ENCODE measurements around the gene OMG.
A peak's percentile ranks its signal among the peaks of the same experiment; 100 is the strongest.
"Not testable (repeated sequence)": the region's sequence is repeated elsewhere in the genome, so short reads cannot be mapped to it uniquely, and the experiment has no call there.

OMG gene, protein sequence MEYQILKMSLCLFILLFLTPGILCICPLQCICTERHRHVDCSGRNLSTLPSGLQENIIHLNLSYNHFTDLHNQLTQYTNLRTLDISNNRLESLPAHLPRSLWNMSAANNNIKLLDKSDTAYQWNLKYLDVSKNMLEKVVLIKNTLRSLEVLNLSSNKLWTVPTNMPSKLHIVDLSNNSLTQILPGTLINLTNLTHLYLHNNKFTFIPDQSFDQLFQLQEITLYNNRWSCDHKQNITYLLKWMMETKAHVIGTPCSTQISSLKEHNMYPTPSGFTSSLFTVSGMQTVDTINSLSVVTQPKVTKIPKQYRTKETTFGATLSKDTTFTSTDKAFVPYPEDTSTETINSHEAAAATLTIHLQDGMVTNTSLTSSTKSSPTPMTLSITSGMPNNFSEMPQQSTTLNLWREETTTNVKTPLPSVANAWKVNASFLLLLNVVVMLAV

GRCh38 chr17:31297090-31297489 is at the start of gene OMG:
Gene OMG (minus strand): TSS chr17:31297239. CDS start chr17:31296331, 908 bp downstream.
- DNase-seq (ENCODE audit: low read depth, low spot score): no peak

GRCh38 chr17:31345191-31345747 is 48.2 kb upstream of the OMG start:
- not testable (repeated sequence) for DNase-seq (ENCODE audit: low read depth, low spot score)

DNA sequence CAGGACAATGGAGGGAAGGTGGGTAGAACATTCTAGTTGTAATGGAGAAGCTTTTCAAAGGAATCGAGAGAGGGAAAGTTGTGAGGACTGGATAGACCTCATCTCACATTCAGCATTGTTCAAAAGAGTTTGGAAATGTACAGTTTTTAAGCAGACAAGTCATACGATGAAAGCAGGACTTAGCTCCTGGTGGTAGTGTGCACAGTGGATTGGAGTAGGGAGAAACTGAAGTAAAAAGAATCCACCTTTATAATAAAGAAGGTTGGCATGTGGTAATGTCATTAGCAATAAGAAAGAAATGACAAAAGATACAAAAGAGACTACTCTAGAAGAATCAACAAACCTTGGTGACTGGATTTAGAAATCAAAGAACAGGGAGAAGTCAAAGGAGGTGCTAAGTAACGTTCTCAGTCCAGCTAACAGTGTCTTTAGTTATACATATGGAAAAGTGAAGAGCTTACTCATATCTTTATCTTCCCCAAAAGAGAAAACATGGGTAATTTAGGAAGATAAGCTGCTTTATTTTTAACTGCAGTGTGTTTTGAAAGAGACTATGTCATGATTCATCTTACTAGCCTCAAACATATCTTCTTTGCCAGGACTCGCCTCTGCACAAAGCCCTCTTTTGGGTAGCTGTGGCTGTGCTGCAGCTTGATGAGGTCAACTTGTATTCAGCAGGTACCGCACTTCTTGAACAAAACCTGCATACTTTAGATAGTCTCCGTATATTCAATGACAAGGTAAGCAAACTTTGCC is 43.0 kb upstream of the OMG start:
- no peak for DNase-seq (ENCODE audit: low read depth, low spot score)

DNA sequence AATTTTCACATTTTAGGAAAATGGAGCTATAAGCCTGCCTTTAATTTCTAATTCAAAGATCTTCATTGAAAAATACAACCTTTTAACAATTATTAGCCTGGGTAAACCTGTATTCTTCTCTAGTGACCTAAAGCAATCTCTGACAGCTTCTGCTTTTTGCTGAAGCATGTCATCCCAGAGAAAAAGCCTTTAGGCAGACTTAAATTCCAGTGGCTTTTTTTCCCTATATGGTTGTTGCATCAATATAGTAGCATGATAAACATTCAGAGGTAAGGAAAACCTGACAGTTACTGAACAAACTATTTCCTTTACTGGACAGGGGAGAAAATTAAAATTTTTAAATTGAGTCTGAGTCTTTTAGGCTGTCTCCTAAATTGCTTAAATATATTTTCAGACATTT is 32.2 kb upstream of the OMG start:
- DNase-seq (ENCODE audit: low read depth, low spot score): no peak

- DNase-seq (ENCODE audit: low read depth, low spot score): no peak
Measured at GRCh38 chr17:31328160-31328535, 31.1 kb upstream of the OMG start.

DNA sequence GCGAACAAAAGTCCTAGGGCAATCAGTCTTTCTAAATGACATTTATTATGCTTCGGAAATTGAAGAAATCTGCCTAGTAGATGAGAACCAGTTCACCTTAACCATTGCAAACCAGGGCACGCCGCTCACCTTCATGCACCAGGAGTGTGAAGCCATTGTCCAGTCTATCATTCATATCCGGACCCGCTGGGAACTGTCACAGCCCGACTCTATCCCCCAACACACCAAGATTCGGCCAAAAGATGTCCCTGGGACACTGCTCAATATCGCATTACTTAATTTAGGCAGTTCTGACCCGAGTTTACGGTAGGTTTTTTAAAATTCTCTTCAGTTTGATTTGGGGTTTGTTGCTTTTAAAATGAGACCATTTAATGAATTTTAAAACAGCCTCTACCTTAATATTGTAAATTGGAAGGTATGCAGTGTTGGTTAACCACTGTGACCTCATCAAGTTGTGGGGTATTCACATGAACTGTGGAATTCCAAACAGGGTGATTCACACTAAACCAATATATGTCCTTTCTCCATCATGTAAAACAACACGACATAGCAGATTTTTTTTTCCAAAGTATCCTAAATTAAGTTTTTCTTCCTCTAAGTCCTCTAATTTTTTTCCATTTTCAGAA is 30.6 kb upstream of the OMG start:
- no peak for DNase-seq (ENCODE audit: low read depth, low spot score)

DNA sequence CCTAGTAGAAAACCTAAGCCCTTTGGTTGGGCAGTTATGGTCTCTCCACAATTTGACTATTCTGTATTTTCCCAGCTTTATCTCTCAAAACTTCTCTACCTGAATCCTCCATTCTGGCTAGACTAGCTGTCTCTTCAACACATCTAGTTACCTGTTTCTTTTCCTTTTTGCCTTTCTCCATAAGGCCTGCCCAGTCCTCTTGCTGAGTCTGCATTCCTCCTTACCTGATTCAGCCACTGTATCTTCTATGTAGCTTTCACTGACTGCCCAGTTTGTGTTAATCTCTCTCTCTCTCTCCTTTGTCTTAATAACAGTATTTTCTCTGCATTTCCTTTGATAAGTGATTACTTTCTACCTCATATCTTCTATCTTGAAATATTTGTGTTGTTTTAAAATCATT is 26.5 kb upstream of the OMG start:
- DNase-seq (ENCODE audit: low read depth, low spot score): no peak

DNA sequence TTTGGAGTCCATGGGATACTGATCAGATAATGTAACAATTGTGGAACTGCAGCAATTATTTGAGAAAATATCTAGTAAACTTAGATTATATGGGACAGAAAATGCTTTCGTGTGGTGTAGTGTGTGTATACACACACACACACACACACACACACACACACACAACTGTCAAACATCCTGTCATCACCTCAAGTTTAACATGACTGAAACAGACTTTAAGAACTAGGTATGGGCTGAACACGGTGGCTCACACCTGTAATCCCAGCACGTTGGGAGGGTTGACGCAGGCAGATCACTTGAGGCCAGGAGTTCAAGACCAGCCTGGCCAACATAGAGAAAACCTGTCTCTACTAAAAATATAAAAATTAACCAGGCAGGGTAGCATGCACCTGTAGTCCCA is 24.9 kb upstream of the OMG start:
- no peak for DNase-seq (ENCODE audit: low read depth, low spot score)

GRCh38 chr17:31321481-31321880 is 24.4 kb upstream of the OMG start, which contains the start of gene EVI2A:
Gene EVI2A (minus strand): TSS chr17:31321622. CDS start chr17:31319013, 2,609 bp downstream.
- no peak for DNase-seq (ENCODE audit: low read depth, low spot score)

DNA sequence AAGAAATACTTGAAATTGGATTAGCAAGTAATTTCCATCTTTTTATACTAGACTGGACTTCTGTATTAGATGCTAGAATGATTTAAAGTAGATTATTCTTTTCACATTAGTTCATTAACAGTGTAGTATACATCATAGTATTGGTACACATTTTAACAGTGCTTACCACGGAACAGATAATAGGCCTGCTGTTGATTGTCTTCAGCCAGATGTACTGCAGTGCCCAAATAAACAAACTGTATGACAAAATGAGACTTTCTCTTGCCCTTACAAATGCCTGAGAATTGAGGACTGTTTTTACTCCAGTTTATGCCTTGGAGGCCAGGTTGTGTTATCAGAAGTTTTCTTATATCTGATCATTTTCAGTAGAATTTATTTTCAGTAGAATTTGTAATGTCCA is 23.8 kb upstream of the OMG start:
- DNase-seq (ENCODE audit: low read depth, low spot score): no peak

DNA sequence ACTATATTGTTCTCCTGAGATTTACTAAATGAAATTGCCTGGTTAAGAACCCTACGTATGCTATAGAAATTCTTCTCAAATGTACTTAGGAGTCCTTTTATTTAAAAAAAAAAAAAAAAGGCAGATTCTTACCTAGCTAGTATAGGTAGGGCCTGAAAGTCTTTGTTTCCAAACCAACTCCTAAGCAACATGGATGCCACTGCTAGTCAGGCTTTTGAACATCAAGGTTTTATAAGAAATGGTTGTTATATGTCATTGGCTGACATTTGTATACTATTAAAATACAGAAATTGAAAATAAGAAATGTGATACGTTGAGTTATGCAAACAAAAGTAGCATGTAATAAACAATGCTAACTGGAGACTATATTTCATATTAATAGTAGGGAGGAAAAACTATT is 23.2 kb upstream of the OMG start:
- DNase-seq (ENCODE audit: low read depth, low spot score): no peak

DNA sequence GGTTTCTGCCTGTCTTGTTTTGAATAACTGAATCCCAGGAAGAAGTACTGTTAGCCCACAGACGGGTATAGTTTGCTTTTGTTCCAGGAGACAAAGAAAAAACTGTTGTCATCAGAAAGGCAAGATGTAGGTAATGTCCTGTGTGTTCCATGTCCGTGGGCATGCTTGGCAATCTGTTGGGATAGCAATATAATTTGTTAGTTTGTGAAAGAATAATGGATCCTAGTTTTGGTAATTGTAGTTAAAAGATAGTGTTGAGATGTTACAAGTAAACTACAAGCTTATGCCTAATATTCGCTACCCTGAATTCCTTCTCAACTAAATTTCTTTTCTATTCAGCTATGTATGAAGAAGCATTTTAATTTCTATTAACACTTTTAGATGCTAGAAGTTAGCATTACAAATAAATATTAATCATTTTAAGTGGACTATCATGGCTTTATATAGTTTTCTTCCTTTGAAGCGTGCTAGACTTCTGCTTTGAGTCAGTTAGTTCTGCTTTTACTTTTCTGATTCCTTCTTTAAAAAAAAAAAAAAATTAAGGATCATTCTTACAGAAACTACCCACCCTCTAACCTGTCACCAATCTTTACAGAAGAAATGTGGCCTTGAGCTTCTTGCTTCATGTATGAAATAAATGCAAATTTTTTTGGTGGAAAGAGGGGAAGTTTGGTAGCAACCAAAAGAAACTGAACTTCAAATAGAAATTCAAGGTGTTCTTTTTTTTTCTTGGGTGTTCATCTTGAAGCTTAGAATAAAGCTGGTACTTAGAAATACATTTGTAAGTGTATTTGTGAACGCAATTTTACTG is 22.0 kb upstream of the OMG start:
- no peak for DNase-seq (ENCODE audit: low read depth, low spot score)

- DNase-seq (ENCODE audit: low read depth, low spot score): peak; percentile 7
Measured at GRCh38 chr17:31318298-31318801, 21.3 kb upstream of the OMG start.

GRCh38 chr17:31314782-31315100 is 17.7 kb upstream of the OMG start:
- DNase-seq (ENCODE audit: low read depth, low spot score): no peak

GRCh38 chr17:31313982-31314781 is 17.1 kb upstream of the OMG start, which contains the start of gene EVI2B:
Gene EVI2B (minus strand): TSS chr17:31314054. CDS start chr17:31305609, 8,445 bp downstream.
- DNase-seq (ENCODE audit: low read depth, low spot score): no peak

DNA sequence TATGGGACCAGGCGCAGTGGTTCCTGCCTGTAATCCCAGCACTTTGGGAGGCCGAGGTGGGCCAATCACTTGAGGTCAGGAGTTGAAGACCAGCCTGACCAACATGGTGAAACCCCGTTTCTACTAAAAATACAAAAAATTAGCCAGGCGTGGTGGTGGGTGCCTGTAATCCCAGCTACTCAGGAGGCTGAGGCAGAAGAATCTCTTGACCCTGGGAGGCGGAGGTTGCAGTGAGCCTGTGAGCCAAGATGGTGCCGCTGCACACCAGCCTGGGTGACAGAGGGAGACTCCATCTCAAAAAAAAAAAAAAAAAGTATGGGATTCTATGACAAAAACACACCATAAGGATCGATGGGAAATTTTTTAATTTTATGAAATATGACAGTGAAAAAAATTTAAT is 15.2 kb upstream of the OMG start:
- DNase-seq (ENCODE audit: low read depth, low spot score): not testable (repeated sequence)

DNA sequence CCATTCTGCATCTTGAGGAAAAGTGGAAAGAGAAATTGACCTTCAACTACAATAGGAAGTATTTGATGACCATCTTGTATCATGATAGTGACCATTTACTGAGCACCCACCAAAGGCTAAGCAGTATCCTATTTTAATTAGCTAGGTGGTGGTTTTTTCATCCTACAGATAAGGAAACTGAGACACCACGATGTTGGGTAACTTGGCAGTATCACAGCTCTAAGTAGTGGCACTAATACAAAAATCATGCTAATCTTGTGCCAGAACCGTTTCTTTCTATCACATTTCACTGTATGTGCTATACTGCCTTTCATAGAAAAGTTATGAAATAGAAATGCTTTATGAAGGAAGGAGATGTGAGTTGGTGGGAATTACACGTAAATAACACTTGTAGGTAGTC is 14.5 kb upstream of the OMG start:
- no peak for DNase-seq (ENCODE audit: low read depth, low spot score)

- no peak for DNase-seq (ENCODE audit: low read depth, low spot score)
Measured at GRCh38 chr17:31310886-31311285, 13.8 kb upstream of the OMG start.

DNA sequence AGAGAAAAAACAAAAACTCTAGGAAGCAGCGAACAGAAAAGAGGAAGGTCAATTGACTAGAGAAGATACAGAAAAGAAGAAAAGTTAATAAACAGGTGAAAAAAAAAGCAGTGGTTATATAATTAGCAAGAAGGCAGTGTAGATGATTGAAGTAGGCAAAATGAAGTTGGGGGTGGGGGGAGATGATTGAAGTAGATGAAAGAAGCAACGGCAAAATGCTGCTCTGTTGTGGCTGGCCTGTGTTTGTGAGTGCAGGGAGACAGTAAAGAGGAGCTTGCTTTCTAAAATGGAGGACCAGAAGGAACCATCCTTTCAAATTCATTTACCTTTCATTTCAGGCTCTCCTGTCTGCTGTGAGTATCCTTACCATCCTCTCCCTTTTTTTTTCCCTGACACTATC is 13.2 kb upstream of the OMG start:
- no peak for DNase-seq (ENCODE audit: low read depth, low spot score)

DNA sequence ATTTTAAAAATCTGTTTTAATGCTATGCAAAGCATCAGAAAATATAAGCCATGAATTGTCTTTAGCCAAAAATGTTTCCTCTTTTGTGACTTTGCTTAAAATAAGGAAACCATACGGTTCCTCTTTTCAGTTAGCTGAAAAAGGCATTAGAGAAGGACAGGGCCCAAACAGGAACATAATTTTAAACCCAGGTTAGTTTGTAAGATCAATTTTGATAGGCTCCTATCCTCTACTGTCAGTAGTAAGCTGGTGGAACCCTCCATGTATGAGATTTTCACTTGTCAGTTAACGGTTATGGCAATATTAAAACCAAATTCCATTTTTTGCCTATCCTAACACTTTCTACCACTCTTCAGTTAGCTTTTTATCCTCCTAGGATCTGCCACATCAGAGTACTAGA is 12.5 kb upstream of the OMG start:
- DNase-seq (ENCODE audit: low read depth, low spot score): no peak

All from ELF-1 (cell line).